Body of pancreas (tissue), 4 donors: ENCODE data around the gene VWA5A. TPM values are rescaled to one million over a fixed set of nuclear protein-coding genes. Genes with fewer than 3 reads are reported as not detected.

Source experiments
- ATAC-seq: fragments of 150-250 bp; one replicate; pipeline ENCODE4 v1.9.1; 2016
- DNase-seq, 4 donors: peaks; one replicate each; pipeline ENCODE4 v3.0.0-alpha.2; 2019
- H3K27ac ChIP-seq, 4 donors: fragments of 200-600 bp; sonication (generic); 1 replicate in 3 of 4; 2 replicates in 1 of 4; pipeline versions ENCODE4 v1.5.1 to v1.6.1; 2016 to 2019; ENCODE audit warnings: mild to moderate bottlenecking in 1 of 4, mixed read lengths in 1 of 4, moderate library complexity in 1 of 4
- H3K27me3 ChIP-seq, 2 donors: fragments of 200-600 bp; sonication (generic); one replicate each; pipeline ENCODE4 v1.6.0; 2016; ENCODE audit warnings: mild to moderate bottlenecking in 1 of 2
- H3K36me3 ChIP-seq, 2 donors: fragments of 200-600 bp; sonication (generic); replicated peaks in 1 of 2; 2 replicates each; pipeline ENCODE4 v1.5.1; 2016; ENCODE audit warnings: low read depth in 2 of 2; ENCODE audit not compliant: insufficient read depth in 1 of 2
- H3K4me1 ChIP-seq: fragments of 200-600 bp; sonication (generic); one replicate; pipeline ENCODE4 v1.6.0; 2016
- H3K4me3 ChIP-seq, 2 donors: fragments of 200-600 bp; sonication (generic); 1 replicate in 1 of 2; 2 replicates in 1 of 2; pipeline ENCODE4 v1.5.1; 2016 to 2019
- H3K9me3 ChIP-seq, 3 donors: fragments of 200-600 bp; sonication (generic); 1 replicate in 2 of 3; 2 replicates in 1 of 3; pipeline ENCODE4 v1.5.1; 2016
- POLR2A ChIP-seq, 3 donors: fragments of 450-650 bp; IDR thresholded peaks; one replicate each; pipeline ENCODE4 v1.6.1; 2016; ENCODE audit warnings: antibody characterized with exemption in 3 of 3, mild to moderate bottlenecking in 2 of 3
- WGBS, 2 donors: methylation state at CpG; one replicate each; pipeline ENCODE4 v1.1.5; 2017; 5-methylcytosine and 5-hydroxymethylcytosine counted together
- intact Hi-C: fragments of 100-400 bp; cut with DNase I; formaldehyde crosslinking; loops from one replicate; pipeline ENCODE4 v1.15.1; 2023
- total RNA-seq, 2 donors: library from RNA; depleted of rRNA; stranded (reverse); fragments of >200 nt; gene quantifications; one replicate each; pipeline ENCODE4 v1.1.0, GENCODE V29; 2016
- TF ChIP-seq, protein P1 (sequence below), 7 experiments: fragments of 450-650 bp in 4 of 7; fragments of 200-600 bp in 3 of 7; sonication (generic) in 3 of 7; IDR thresholded peaks; one replicate each; pipeline ENCODE4 v1.5.1; 2016 to 2019; ENCODE audit warnings: antibody characterized with exemption in 7 of 7

VWA5A gene
- total RNA-seq, 2 donors from 2014 or later, result 18.9 to 37.2 TPM

DNA sequence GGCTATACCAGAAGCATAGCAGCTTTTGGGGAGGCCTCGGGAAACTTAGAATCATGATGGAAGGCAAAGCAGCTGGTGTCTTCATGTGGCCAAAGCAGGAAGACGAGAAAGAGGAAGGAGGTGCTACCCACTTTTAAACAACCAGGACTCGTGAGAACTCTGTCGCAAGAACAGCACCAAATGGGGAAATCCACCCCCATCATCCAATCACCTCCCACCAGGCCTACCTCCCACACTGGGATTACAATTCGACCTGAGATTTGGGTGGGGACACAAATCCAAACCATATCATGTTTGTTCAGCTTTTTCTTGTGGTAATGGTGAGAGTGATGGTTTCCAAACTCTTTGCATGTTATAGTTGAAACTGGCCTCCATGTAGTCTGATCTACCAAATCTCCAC lies 35.4 kb downstream of the VWA5A start:
- intact Hi-C loops, result no loop called here
- DNase-seq, result no peak
- Histone ChIP-seq H3K4me3 (no peak overlapping the region), H3K27me3 (no peaks in the 10 kb centered on the region), H3K27ac (no peak overlapping the region), H3K4me1 (no peaks in the 10 kb centered on the region), H3K9me3 (no peaks in the 10 kb centered on the region), H3K36me3 (peaks cover 0 to 2% of the 10 kb centered on the region in 2 donors)
- TF ChIP-seq POLR2A (IDR thresholded peaks at IDR 0.05), result no peak
- TF ChIP-seq, protein P1, sequence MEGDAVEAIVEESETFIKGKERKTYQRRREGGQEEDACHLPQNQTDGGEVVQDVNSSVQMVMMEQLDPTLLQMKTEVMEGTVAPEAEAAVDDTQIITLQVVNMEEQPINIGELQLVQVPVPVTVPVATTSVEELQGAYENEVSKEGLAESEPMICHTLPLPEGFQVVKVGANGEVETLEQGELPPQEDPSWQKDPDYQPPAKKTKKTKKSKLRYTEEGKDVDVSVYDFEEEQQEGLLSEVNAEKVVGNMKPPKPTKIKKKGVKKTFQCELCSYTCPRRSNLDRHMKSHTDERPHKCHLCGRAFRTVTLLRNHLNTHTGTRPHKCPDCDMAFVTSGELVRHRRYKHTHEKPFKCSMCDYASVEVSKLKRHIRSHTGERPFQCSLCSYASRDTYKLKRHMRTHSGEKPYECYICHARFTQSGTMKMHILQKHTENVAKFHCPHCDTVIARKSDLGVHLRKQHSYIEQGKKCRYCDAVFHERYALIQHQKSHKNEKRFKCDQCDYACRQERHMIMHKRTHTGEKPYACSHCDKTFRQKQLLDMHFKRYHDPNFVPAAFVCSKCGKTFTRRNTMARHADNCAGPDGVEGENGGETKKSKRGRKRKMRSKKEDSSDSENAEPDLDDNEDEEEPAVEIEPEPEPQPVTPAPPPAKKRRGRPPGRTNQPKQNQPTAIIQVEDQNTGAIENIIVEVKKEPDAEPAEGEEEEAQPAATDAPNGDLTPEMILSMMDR (IDR thresholded peaks at IDR 0.05), result no peak
- no peak for ATAC-seq
- 64 to 92% methylated on average over 5 of the region's 5 CpGs for WGBS, 2 donors

DNA sequence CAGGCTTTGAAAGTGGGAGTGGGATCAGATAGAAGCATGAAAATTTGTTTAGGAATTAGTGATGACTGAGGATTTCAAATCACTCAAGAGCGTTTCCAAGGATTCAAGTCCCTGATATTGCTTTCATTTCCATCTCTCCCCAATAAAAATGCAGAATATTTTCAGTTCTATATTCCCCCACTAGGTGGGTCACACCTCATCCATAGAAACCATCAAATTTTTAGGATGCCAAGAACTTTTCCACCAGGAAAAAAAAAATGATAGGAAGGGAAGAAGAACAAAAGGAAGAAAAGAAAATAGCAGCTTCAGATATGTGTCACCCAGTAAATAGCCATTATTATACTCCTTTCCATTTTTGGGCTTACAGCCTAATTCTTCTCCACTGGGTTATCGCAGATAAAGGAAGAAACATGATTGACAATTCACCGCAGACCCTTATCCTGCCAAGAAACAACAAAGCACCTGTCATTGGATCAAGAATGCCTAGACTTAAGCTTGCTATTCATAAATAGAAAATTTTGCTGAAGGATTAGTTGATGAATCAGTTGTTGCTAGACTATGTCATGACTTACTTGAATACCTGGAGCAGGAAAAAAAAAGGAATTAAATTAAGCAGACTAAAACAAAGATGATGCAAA lies 37.6 kb downstream of the VWA5A start:
- H3K27me3 ChIP-seq, result no peaks in the 10 kb centered on the region
- no peak for DNase-seq
- H3K27ac ChIP-seq, result no peak overlapping the region
- ATAC-seq, result no peak
- TF ChIP-seq, protein P1 (IDR thresholded peaks at IDR 0.05), result no peak
- no peak for TF ChIP-seq POLR2A (IDR thresholded peaks at IDR 0.05)
- intact Hi-C loops, result no loop called here
- H3K4me1 ChIP-seq, result no peaks in the 10 kb centered on the region
- no peak overlapping the region for H3K4me3 ChIP-seq
- WGBS, 2 donors, result 81 to 82% methylated on average over 3 of the region's 3 CpGs
- H3K9me3 ChIP-seq, result no peaks in the 10 kb centered on the region
- H3K36me3 ChIP-seq, result no peaks in the 10 kb centered on the region

DNA sequence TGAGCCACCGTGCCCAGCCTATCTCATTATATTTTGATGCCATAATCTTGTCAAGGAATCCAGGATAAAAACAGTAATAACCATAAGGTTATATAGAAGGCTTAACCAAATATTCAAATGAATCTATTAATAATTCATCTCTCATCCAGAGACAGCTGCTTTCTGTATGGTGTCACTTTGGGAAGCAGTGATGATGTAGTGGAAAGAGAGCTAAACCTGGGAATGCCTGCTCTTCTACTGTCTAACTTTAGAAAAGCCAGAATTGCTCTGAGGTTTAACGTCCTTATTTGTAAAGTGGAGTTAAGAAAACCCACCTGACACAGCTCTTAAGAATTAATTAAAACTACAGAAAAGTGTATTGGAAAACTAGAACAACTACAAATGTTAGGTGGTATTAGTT lies 38.6 kb downstream of the VWA5A start:
- Histone ChIP-seq H3K27me3 (no peaks in the 10 kb centered on the region), H3K9me3 (no peaks in the 10 kb centered on the region), H3K4me1 (no peaks in the 10 kb centered on the region), H3K4me3 (no peak overlapping the region), H3K27ac (no peak overlapping the region), H3K36me3 (no peaks in the 10 kb centered on the region)
- ATAC-seq (no peak), DNase-seq (no peak)
- 56 to 74% methylated on average over 2 of the region's 2 CpGs for WGBS, 2 donors
- no peak for TF ChIP-seq POLR2A (IDR thresholded peaks at IDR 0.05)
- TF ChIP-seq, protein P1 (IDR thresholded peaks at IDR 0.05), result no peak
- intact Hi-C loops, result no loop called here

DNA sequence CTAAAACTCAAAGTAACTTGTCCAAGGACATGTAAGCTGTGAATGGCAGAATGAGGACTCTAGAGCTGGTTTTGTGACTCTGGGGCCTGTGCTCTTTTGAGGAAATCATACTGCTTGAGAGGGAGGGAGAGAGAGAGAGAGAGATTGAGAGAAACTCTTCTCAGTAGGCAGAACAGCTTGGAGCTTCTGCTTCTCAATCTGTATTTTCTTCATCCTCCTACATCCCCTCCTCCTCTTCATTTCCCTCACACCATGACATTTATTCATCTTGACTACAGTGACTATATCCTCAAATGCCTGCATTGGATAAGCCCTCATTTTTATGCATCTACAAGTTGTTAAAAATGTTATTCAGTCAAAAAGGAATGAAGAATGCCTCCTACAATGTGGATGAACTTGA lies 44.2 kb downstream of the VWA5A start:
- H3K27ac ChIP-seq, result no peak overlapping the region
- intact Hi-C loops, result no loop called here
- no peaks in the 10 kb centered on the region for H3K4me1 ChIP-seq
- H3K27me3 ChIP-seq, result no peaks in the 10 kb centered on the region
- TF ChIP-seq, protein P1 (IDR thresholded peaks at IDR 0.05), result no peak
- no peak for TF ChIP-seq POLR2A (IDR thresholded peaks at IDR 0.05)
- no peak for ATAC-seq
- no peak for DNase-seq
- no peaks in the 10 kb centered on the region for H3K9me3 ChIP-seq
- no peak overlapping the region for H3K4me3 ChIP-seq
- H3K36me3 ChIP-seq, result no peaks in the 10 kb centered on the region

DNA sequence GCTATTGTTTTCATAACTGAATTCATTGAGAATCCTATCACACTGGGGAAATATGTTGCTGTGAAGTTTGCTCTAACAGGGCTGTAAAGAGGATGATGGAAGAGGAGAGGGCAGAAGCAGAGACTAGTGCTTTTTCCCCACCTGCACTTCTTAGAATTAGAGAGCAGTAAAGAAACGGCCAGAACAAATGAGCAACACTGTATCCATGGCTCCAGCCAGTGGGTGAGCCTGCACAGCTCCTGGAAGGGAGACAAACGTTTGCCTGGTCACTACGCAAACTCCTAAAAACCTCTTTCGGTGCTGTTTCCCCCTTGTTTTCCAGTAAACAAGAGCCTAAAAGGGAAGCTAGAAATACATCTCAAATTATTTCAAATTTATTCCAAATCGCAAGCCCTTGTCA lies 45.7 kb downstream of the VWA5A start:
- Histone ChIP-seq H3K9me3 (no peaks in the 10 kb centered on the region), H3K27me3 (no peaks in the 10 kb centered on the region), H3K4me3 (no peak overlapping the region), H3K27ac (no peak overlapping the region), H3K4me1 (no peaks in the 10 kb centered on the region), H3K36me3 (no peaks in the 10 kb centered on the region)
- intact Hi-C loops, result no loop called here
- WGBS, 2 donors, result 67% methylated on average over 5 of the region's 5 CpGs
- ATAC-seq (no peak), DNase-seq (no peak)
- TF ChIP-seq POLR2A (IDR thresholded peaks at IDR 0.05), result no peak
- TF ChIP-seq, protein P1 (IDR thresholded peaks at IDR 0.05), result no peak
